Smooth muscle cell (in vitro differentiated cells): ENCODE data around the gene CLEC4A. TPM values are rescaled to one million over a fixed set of nuclear protein-coding genes. Genes with fewer than 3 reads are reported as not detected.
"Not testable (repeated sequence)": the region's sequence is repeated elsewhere in the genome, so short reads cannot be mapped to it uniquely, and the experiment has no call there.

Source experiments
- DNase-seq: peaks from one replicate; lab custom pipeline; 2025; ENCODE audit not compliant: unreplicated experiment; lab: John Stamatoyannopoulos, UW
- H2AFZ ChIP-seq: fragments of 200-600 bp; sonication (generic); 2 replicates; pipeline ENCODE4 v1.6.0; 2016; ENCODE audit warnings: antibody characterized with exemption, low read depth, mild to moderate bottlenecking
- H3F3A ChIP-seq: fragments of 200-600 bp; sonication (generic); 2 replicates; pipeline ENCODE4 v1.6.0; 2017; ENCODE audit warnings: antibody characterized with exemption, low read depth
- H3K27ac ChIP-seq: fragments of 200-600 bp; sonication (generic); 2 replicates; pipeline ENCODE4 v1.5.1; 2016; ENCODE audit warnings: low read depth, mild to moderate bottlenecking
- H3K27me3 ChIP-seq: fragments of 200-600 bp; sonication (generic); 2 replicates; pipeline ENCODE4 v1.6.1; 2016; ENCODE audit warnings: low read depth, mild to moderate bottlenecking
- H3K36me3 ChIP-seq: fragments of 200-600 bp; sonication (generic); 2 replicates; pipeline ENCODE4 v1.5.1; 2016; ENCODE audit warnings: low read depth
- H3K4me1 ChIP-seq: fragments of 200-600 bp; sonication (generic); 2 replicates; pipeline ENCODE4 v1.5.1; 2016; ENCODE audit warnings: low read depth
- H3K4me2 ChIP-seq: fragments of 200-600 bp; sonication (generic); 2 replicates; pipeline ENCODE4 v1.6.0; 2016; ENCODE audit warnings: mild to moderate bottlenecking
- H3K4me3 ChIP-seq: fragments of 200-600 bp; sonication (generic); 2 replicates; pipeline ENCODE4 v1.5.1; 2016; ENCODE audit warnings: mild to moderate bottlenecking
- H3K79me2 ChIP-seq: fragments of 200-600 bp; sonication (generic); 2 replicates; pipeline ENCODE4 v1.6.0; 2016; ENCODE audit warnings: low read depth, mild to moderate bottlenecking
- H3K9ac ChIP-seq: fragments of 200-600 bp; sonication (generic); 2 replicates; pipeline ENCODE4 v1.6.0; 2016; ENCODE audit warnings: low read depth
- H3K9me3 ChIP-seq: fragments of 200-600 bp; sonication (generic); replicated peaks from 2 replicates; pipeline ENCODE4 v1.5.1; 2016; ENCODE audit warnings: low read depth
- H4K20me1 ChIP-seq: fragments of 200-600 bp; sonication (generic); 2 replicates; pipeline ENCODE4 v1.6.0; 2016; ENCODE audit warnings: low read depth
- WGBS: methylation state at CpG from one replicate; pipeline ENCODE4 v1.1.7; 2016; ENCODE audit warnings: low lambda C conversion rate; 5-methylcytosine and 5-hydroxymethylcytosine counted together
- polyA plus RNA-seq: library from polyadenylated mRNA; unstranded; fragments of >200 nt; fragmentation: Nextera tagmentation; extraction: Ambion mirVana; gene quantifications from 2 replicates; pipeline ENCODE4 v1.2.1, GENCODE V29; 2016
- total RNA-seq: library from RNA; depleted of rRNA; stranded (reverse); fragments of >200 nt; gene quantifications from 2 replicates; pipeline ENCODE4 v1.2.3, GENCODE V29; 2014
- TF ChIP-seq, protein P1 (sequence below): fragments of 200-600 bp; sonication (generic); IDR thresholded peaks from 2 replicates; pipeline ENCODE4 v1.5.1; 2017; ENCODE audit warnings: borderline replicate concordance, mild to moderate bottlenecking, antibody characterized with exemption; ENCODE audit not compliant: insufficient read depth, poor library complexity, severe bottlenecking

CLEC4A gene
- total and polyA plus RNA-seq, 2 experiments from 2014 or later: 0.27 to 1.2 TPM

DNA sequence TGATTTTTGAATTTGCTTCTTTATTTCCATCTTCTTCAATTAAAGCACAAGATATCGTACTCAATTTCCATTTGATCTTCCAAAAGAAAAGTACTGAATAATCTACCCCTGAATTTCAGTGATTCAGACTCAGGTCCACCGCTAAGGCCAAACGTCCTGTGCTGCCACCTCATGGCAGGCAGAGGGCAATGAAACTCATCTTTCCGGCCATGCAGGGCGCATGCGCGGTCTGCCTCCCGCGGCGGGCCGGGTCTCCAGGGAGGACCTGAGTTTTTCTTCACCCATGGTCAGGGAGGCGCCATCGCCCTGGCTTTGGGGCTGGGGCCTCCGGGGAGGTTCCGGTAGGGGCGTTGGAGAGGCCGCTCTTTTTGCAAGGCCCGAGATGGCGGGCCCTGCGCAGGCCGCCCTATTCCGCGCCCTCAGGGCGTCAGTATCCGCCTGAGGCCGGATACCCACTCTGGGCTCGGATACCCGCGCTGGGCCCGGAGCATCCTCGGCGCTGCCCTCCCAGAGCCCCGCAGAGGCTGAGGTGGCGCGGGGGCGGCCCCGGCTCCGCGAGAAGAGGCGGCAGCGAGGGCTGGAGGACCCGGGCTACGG lies 56.7 kb downstream of the CLEC4A start:
- peak overlapping the region; percentile 84 for H3K4me2 ChIP-seq
- not testable (repeated sequence) for H4K20me1 ChIP-seq, H3K9me3 ChIP-seq, H3K27ac ChIP-seq, H3K79me2 ChIP-seq, H3F3A ChIP-seq, H3K36me3 ChIP-seq, H3K4me1 ChIP-seq, H3K27me3 ChIP-seq
- H3K4me3 ChIP-seq: peak overlapping the region; percentile 78
- TF ChIP-seq, protein P1, sequence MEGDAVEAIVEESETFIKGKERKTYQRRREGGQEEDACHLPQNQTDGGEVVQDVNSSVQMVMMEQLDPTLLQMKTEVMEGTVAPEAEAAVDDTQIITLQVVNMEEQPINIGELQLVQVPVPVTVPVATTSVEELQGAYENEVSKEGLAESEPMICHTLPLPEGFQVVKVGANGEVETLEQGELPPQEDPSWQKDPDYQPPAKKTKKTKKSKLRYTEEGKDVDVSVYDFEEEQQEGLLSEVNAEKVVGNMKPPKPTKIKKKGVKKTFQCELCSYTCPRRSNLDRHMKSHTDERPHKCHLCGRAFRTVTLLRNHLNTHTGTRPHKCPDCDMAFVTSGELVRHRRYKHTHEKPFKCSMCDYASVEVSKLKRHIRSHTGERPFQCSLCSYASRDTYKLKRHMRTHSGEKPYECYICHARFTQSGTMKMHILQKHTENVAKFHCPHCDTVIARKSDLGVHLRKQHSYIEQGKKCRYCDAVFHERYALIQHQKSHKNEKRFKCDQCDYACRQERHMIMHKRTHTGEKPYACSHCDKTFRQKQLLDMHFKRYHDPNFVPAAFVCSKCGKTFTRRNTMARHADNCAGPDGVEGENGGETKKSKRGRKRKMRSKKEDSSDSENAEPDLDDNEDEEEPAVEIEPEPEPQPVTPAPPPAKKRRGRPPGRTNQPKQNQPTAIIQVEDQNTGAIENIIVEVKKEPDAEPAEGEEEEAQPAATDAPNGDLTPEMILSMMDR: peak; percentile 61
- H3K9ac ChIP-seq: peak overlapping the region; percentile 51
- DNase-seq: peak; percentile 33
- WGBS: 1% methylated on average over 31 of the region's 43 CpGs
- peak overlapping the region; percentile 90 for H2AFZ ChIP-seq

DNA sequence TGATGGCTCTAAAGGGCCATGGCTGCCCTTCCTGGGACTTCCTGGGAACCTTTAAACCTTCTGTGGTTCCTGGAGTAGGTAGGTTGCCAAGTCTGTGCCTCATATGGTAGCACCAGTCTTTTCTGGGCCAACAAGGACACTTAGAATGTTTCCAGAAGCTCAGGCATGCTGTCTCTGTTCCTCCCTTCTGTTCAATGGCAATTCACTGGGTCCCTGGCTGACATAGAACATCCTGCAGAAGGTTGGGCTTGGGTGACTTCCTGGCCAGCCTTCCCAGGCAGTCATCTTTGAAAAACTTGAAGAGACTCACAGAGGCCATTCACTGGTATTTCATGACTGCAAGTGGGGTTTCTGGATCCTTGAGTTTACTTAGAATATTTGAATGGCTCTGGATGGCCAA lies 57.9 kb downstream of the CLEC4A start:
- H3K4me3 ChIP-seq, H4K20me1 ChIP-seq, H3K4me2 ChIP-seq, H3K4me1 ChIP-seq, H3K79me2 ChIP-seq, H2AFZ ChIP-seq, H3K36me3 ChIP-seq, H3K27me3 ChIP-seq, DNase-seq, H3K9ac ChIP-seq, H3K9me3 ChIP-seq, H3F3A ChIP-seq, H3K27ac ChIP-seq: not testable (repeated sequence)

DNA sequence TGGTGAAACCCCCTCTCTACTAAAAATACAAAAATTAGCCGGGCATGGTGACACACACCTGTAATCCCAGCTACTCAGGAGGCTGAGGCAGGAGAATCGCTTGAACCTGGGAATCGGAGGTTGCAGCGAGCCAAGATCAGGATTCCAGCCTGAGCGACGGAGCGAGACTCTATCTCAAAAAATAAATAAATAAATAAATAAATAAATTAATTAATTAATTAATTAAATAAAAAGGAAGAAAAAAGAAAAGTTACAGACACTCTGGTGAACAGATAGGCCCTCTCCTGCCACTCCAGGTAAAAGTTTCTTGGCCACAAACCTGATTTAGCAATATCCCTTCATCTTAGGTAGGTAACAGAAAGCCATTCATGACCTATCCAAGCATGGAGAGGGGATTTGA lies 59.5 kb downstream of the CLEC4A start:
- not testable (repeated sequence) for H3F3A ChIP-seq, H3K9ac ChIP-seq, H3K4me2 ChIP-seq, H3K36me3 ChIP-seq, H2AFZ ChIP-seq, H3K27ac ChIP-seq, H3K9me3 ChIP-seq, DNase-seq, H3K79me2 ChIP-seq, H3K4me3 ChIP-seq, H3K27me3 ChIP-seq, H4K20me1 ChIP-seq, H3K4me1 ChIP-seq
- WGBS: 96% methylated on average over 7 of the region's 7 CpGs

DNA sequence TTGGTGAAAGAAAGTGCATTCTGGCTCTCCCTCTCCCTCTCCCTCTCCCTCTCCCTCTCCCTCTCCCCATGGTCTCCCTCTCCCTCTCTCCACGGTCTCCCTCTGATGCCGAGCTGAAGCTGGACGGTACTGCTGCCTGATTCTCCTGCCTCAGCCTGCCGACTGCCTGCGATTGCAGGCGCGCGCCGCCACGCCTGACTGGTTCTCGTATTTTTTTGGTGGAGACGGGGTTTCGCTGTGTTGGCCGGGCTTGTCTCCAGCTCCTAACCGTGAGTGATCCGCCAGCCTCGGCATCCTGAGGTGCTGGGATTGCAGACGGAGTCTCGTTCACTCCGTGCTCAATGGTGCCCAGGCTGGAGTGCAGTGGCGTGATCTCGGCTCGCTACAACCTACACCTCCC lies 59.9 kb downstream of the CLEC4A start:
- not testable (repeated sequence) for H3K27me3 ChIP-seq, H3K9me3 ChIP-seq, H3K9ac ChIP-seq, H3F3A ChIP-seq, H3K79me2 ChIP-seq, H3K4me1 ChIP-seq, H3K27ac ChIP-seq, H4K20me1 ChIP-seq, DNase-seq, H2AFZ ChIP-seq, H3K4me3 ChIP-seq, H3K4me2 ChIP-seq, H3K36me3 ChIP-seq
- WGBS: 93% methylated on average over 21 of the region's 23 CpGs

DNA sequence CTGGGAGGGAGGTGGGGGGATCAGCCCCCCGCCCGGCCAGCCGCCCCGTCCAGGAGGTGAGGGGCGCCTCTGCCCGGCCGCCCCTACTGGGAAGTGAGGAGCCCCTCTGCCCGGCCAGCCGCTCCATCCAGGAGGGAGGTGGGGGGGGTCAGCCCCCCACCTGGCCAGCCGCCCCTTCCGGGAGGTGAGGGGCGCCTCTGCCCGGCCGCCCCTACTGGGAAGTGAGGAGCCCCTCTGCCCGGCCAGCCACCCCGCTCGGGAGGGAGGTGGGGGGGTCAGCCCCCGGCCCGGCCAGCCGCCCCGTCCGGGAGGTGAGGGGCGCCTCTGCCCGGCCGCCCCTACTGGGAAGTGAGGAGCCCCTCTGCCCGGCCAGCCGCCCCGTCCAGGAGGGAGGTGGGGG lies 60.8 kb downstream of the CLEC4A start:
- H2AFZ ChIP-seq, H4K20me1 ChIP-seq, H3K79me2 ChIP-seq, H3K36me3 ChIP-seq, H3F3A ChIP-seq, DNase-seq, H3K27ac ChIP-seq, H3K4me1 ChIP-seq, H3K4me3 ChIP-seq, H3K27me3 ChIP-seq, H3K4me2 ChIP-seq, H3K9me3 ChIP-seq, H3K9ac ChIP-seq: not testable (repeated sequence)
- WGBS: no CpG with 5 or more reads among the region's 28 CpGs

DNA sequence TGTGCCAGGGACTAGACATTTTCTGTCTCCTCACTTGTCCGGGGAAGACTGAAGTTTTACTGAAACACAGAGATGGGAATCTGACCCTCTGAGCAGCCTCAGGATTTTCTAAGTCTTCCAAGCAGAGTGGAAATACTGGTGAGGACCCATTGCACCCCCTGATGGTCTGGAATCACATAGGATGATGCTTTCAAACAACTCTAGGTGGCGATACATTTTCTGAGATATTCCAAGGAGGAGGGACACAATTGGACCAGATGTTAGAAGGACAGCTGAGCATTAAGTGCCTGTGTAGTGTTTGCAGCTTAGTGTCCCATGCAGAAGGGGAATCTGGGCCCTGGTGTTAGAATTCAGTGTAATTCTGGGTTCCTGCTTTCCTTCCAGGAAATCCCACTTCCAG lies 64.7 kb downstream of the CLEC4A start:
- H3K4me1 ChIP-seq, H2AFZ ChIP-seq, H3K27me3 ChIP-seq, H3K4me3 ChIP-seq, H3F3A ChIP-seq, H3K9ac ChIP-seq, H3K9me3 ChIP-seq, H3K79me2 ChIP-seq, DNase-seq, H3K4me2 ChIP-seq, H4K20me1 ChIP-seq, H3K27ac ChIP-seq, H3K36me3 ChIP-seq: not testable (repeated sequence)
- WGBS: 73% methylated on average over 2 of the region's 2 CpGs

Other genes with a start within 250 kb of the CLEC4A start
- gene SLC2A3, start 187.4 kb upstream of the CLEC4A start, total RNA-seq: 938 and 998 TPM in 2 replicates
- gene SLC2A3, start 187.4 kb upstream of the CLEC4A start, polyA plus RNA-seq: 211 and 466 TPM in 2 replicates
- gene FOXJ2, start 90.9 kb upstream of the CLEC4A start, total RNA-seq: 13.2 and 19.0 TPM in 2 replicates
- 16.3 and 21.5 TPM in 2 replicates for gene FOXJ2, start 90.9 kb upstream of the CLEC4A start, polyA plus RNA-seq
- gene C3AR1, start 57.3 kb upstream of the CLEC4A start, total RNA-seq: 2.1 and 3.0 TPM in 2 replicates
- 2.6 and 3.2 TPM in 2 replicates for gene C3AR1, start 57.3 kb upstream of the CLEC4A start, polyA plus RNA-seq
- gene NECAP1, start 41.3 kb upstream of the CLEC4A start, total RNA-seq: 49.3 and 54.9 TPM in 2 replicates
- 31.7 and 31.9 TPM in 2 replicates for gene NECAP1, start 41.3 kb upstream of the CLEC4A start, polyA plus RNA-seq
- gene ZNF705A, start 33.4 kb downstream of the CLEC4A start, total RNA-seq: 0.04 TPM in 1 of 2 replicates, not detected in the other
- gene ZNF705A, start 33.4 kb downstream of the CLEC4A start, polyA plus RNA-seq: not detected in 2 replicates
- gene FAM90A1, start 104.0 kb downstream of the CLEC4A start, total RNA-seq: not detected in 2 replicates
- gene FAM90A1, start 104.0 kb downstream of the CLEC4A start, polyA plus RNA-seq: not detected in 2 replicates